NCI-H2081 treated with DMSO at 0.1 percent for 48 hours (cell line): ENCODE results near the gene TMEM232.
"Not testable (repeated sequence)": the region's sequence is repeated elsewhere in the genome, so short reads cannot be mapped to it uniquely, and the experiment has no call there.

ENCODE experiments used
- DNase-seq: peaks from one replicate; lab custom pipeline; 2025; lab: John Stamatoyannopoulos, UW

TMEM232 gene

DNA sequence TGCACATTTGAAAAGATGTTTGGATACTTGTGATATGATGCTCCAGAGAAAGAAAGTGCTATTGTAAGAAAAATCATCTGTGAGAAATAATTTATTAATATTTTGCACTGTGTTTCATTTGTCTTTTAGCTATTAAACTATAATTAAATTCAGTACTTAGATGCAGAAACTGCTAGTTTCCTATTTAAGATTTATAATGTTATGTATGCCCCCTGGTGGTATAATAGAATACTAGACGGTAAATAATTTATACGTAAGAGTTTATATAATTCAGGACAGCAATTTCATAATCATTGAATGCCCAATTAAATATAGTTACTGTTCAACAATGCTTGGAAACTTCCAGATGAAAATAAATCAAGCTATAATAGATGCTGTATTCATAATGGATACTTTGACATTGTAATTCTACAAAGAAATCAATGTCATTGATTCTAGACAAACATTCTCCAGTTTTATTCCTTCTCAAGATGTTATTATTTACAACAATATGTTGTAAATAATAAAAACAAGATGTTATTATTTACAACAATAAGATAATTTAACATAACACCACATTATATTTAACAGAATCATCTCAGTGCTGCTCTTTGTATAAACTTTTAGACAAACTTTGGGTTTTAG is 101.0 kb downstream of the TMEM232 start:
- DNase-seq = no peak

DNA sequence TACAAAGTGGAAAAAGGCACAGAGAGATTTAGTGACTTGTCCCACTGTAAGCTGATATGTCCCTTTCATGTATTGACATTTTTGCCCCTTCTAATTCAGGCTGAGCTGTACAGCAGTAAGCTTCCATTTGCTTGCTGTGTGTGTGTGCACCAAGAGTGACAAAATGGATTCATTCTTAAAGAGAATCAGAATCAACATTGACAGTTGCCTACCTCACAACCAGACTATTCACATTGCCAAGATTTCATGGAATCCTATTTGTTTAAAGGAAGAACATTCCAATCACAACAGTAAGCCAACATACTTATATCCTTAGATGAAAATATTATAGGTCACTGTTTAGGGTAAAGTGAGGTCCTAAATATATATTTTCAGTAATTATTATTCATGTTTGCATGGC is 102.6 kb downstream of the TMEM232 start:
- DNase-seq = no peak

DNA sequence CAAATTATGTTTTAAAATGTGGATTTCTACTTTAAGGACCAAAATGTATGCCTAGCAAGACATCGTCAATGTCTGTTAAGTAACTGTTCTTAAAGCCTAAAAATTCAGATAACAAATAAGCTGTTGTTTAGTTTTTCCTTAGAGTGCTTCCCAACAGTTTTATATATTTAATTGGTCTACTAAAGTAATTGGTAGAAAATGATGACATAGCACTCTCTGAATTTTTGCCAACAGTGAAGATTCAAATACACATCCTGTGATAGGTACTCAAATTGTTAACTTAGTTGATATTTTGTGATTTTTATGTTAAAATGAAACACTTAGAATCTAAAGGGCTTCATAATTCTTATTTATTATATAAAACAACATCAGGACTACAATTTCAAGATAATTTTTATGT is 107.5 kb downstream of the TMEM232 start:
- DNase-seq = no peak

DNA sequence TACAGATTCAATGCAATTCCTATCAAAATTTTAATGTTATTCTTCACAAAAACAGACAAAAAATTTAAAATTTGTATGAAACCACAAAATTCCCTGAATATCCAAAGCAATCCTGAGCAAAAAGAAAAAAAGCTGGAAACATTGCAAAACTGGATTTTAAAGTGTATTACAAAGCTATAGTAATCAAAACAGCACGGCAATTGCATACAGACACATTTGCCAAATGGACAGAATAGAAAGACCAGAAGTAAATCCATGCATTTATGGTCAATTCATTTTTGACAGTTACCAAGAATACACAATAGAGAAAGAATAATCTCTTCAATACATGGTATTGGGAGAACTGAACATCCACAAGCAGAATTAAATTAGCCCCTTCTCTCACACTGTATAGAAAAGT is 110.5 kb downstream of the TMEM232 start:
- DNase-seq = no peak

DNA sequence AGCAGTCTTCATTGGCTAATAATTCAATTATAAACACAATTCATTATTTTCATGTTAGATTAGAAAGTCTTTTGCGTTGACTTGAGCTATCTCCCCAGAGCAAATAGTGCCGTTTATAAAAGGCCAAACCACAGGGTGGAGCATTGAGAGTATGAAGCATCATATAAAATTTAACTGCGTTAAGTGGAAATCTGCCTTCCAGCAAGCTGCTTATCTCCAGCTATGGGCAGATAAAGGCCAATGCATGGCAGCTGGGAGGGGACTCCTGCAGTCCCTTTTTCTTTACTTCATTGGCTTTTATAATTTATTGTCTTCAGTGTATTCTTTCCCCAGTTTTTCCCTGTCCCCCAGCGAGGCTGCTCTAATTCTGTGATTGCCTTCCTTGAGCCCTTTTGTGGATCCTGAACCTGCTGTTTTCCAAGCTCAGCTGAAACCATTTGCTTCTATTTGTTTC is 113.7 kb downstream of the TMEM232 start:
- DNase-seq = no peak

DNA sequence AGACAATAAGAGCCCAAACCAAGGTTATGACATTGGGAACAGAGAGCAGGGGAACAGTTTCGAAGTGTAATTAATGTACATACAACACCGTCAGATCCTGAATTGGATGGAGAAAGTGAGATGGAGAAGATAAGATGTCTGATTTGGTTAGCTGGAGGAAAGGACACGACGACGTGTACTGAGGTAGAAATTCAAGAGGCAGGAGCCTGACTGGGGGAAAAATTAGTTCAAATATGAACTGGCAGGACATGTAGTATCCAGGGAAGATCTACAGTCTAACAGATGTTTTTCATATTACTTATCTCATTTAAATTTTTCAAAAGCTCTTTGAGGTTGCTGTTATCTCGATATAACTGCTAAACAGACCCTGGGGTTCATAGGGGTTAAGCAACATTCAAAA is 114.7 kb downstream of the TMEM232 start:
- no peak for DNase-seq

DNA sequence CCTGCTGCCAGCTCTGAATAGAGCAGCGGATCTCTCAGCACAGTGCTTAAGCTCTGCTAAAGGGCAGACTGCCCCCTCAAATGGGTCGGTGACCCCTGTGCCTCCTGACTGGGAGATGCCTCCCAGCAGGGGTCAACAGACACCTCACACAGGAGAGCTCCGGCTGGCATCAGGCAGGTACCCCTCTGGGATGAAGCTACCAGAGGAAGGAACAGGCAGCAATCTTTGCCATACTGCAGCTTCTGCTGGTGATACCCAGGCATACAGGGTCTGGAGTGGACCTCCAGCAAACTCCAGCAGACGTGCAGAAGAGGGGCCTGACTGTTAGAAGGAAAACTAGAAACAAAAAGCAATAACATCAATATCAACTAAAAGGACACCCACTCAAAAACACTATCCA is 131.6 kb downstream of the TMEM232 start:
- DNase-seq = no peak

DNA sequence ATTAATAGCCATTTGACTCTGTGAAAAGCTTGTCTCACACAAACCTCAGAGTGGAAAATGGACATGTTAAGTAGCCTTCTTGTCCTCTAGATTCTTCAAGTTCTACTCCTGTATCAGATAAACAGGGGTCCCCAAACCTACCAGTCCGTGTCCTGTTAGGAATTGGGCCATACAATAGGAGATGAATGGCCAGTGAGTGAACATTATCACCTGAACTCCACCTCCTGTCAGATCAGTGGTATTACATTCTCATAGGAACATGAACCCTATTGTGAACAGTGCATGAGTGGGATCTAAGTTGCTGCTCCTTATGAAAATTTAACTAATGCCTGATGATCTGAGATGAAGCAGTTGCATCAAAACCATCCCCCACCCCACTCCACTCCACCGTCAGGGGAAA is 136.3 kb downstream of the TMEM232 start:
- no peak for DNase-seq

DNA sequence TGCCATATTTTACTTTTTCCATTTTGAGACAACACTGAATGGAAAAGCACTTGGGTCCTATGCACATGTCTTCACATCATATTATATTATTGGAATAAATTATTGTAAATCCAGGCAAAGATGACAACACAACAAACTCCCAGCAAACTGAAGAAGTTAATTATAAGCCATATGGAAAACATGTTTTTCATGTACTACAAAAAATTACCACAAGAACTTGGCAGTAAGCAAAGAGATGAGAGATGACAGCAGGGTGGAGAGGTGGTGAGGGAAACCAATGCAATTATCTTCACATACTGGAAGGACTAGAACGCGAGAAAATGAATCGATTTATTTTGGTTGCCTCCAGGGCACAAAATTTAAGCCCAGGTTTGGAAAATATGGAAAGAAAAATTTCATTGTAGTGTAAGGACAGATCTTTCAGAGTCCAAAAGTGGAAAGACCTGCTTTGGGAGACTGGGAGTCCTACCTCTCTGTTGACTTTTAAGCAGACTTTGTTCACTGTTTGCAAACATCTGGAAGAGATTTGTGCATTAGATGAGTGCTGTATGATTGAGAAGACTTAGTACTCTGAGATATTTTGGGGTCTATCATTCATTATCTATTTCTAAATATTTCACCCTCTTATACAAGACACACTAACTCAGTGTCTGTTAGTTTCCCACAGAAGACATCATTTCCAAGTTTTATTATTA is 138.0 kb downstream of the TMEM232 start:
- DNase-seq = no peak

DNA sequence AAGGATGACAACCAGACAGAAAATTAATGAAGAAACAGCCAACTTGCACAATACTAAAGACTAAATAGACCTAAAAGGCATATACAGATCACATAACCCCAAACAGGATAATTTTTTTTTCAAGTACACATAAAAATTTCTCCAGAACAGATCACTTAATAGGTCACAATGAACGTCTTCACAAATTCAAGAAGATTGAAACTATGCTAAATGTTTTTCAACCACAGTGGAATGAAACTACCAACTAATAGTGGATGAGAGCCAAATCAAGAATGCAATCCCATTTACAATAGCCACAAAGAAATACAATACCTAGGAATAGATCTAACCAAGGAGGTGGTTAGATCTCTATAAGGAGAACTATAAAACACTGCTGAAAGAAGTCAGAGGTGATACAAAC is 145.8 kb downstream of the TMEM232 start:
- no peak for DNase-seq

DNA sequence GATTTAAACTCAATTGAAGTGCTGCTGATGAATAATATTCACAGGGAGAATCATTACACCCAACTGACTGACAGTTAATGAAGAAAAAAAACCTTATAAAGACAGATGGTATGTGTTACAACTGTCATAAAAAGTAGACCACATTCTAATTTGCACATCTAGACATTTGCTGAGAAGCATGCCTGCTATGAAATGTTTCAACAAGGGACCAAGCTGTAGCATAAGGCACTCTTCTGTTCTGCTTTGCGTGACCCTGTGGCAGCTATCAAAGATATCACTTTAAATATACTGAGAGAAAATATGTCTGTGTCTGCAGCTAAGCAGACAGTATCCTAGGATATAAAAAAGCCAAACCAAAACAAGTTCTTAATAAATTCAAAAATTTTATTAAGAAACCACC is 153.7 kb downstream of the TMEM232 start:
- DNase-seq = no peak

DNA sequence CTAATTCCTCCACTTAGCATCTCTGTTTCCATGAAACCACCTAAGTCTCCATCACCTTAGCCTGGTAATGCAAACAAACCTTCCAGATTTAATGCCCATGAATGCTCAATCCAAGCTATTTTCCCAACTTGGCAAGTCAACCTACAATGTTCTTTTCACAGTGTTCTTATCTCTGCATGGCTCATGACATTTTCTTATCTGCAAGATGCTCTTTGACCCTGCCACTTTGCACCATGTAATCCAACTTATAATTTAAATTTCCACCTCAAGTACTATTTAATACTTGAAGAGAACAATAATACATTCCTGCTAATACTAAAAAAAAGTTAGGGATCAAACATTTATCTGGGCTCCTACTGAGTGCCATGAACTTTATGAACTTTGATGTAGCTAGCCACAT is 164.3 kb downstream of the TMEM232 start:
- DNase-seq = no peak

DNA sequence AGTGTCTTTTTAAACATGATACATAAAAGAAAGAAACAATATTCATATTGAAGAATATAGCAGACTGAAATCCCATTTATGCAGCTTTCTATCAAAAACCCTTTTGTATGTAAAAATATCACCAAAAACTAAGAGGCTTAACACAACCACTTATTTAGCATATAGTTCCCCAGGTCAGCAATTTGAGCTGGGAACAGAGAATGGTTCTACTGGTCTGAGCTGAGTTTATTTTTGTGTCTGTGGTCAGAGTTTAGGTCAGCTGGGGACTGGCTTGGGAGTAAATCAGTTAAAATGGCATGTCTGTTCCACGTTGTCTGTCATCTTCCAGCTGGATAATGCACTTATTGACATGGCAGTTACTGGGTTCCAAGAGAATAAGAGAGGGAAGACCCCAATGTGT is 165.0 kb downstream of the TMEM232 start:
- no peak for DNase-seq

DNA sequence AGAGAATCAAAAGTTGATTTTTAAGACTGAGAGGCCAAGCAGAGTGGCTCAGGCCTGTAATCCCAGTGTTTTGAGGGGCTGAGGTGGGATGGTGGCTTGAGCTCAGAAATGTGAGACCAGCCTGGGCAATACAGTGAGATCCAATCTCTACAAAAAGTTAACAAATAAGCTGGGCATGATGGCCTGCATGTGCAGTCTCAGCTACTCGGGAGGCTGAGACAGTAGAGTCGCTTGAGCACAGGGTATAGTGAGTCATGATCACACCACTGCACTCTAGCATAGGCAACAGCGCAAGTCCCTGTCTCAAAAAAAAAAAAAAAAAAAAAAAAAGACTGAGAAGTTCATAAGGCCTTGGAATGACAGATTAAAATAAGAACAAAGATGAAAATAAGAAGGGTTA is 177.2 kb downstream of the TMEM232 start:
- no peak for DNase-seq

DNA sequence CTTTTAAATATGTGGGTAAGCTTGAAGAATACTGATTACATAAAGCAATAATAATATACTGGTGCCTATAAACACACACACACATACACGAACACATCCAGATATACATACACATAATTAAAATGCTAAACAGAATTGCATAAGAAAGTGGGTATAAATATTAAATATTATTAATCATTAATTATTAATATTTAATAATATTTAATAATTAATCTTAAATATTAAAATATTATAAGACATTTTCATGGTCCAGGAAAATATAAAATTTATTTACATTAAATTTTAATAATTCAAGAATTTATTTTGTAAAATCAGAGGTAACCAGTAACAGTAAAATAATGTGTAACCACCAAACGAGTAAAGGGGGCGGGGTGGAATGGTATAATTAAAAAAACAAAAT is 178.3 kb downstream of the TMEM232 start:
- no peak for DNase-seq

DNA sequence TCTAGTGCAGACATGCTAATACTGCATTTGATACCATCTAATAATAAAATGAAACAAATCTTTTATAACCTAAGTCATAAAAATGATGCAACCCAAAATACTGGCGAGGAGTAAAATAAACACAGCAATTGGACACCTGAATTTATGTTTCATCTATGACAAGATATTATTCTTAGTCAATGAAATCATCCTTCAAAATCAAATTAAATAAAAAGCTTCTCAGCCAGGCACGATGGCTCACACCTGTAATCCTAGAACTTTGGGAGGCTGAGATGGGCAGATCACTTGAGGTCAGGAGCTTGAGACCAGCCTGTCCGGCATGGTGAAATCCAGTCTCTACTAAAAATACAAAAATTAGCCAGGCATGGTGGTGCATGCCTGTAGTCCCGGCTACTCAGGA is 179.0 kb downstream of the TMEM232 start:
- no peak for DNase-seq

DNA sequence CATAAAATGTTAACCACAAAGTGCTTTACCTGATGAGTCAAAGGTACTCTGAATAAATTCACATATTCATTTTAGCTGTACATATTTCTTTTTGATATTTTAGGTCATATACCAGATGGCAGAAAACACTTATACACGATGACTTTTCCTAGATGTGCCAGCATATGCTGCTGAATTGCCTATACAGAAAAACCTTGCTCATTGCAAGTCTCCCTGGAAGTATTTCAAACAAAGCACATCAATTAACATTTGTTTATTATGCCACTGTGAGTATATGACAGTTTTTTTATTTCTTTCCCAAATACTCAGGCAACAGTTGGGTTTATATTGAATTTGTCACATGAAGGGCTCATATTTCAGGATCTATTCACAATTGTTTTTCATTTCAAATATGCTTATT is 180.8 kb downstream of the TMEM232 start:
- no peak for DNase-seq

DNA sequence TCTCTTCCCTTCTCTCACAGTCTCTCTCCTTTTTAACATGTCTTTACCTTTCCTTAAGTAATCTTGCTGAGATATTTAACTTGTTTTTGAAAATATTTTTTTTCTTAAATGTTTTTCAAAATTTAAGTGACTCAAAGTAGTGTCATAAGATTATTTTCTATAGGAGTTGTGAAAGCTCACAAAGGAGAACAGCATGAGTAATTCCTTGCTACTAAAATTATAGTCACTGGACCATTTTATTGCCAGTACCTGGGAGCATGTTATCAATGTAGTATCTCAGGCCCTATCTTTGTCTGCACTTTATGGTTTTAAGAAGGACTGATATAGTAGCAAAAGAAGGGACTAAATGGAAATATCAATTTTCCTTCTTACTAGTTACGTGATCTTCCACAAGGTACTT is 181.9 kb downstream of the TMEM232 start:
- no peak for DNase-seq

DNA sequence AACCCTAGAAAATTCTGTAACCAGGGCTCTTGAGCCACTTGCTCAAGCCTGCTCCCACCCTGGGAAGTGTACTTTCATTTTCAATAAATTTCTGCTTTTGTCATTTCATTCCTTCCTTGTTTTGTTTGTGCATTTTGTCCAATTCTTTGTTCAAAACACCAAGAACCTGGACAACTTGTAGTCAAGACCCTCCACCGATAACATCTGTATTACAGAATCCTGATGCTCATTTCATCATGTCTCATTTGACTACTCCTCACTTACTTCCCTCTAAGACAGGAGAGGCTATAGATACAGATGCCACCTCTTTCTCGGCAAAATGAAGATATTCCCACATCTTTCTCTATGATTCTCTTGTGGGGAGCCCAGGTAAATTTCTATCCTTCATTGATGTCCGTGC is 183.5 kb downstream of the TMEM232 start:
- DNase-seq = no peak

DNA sequence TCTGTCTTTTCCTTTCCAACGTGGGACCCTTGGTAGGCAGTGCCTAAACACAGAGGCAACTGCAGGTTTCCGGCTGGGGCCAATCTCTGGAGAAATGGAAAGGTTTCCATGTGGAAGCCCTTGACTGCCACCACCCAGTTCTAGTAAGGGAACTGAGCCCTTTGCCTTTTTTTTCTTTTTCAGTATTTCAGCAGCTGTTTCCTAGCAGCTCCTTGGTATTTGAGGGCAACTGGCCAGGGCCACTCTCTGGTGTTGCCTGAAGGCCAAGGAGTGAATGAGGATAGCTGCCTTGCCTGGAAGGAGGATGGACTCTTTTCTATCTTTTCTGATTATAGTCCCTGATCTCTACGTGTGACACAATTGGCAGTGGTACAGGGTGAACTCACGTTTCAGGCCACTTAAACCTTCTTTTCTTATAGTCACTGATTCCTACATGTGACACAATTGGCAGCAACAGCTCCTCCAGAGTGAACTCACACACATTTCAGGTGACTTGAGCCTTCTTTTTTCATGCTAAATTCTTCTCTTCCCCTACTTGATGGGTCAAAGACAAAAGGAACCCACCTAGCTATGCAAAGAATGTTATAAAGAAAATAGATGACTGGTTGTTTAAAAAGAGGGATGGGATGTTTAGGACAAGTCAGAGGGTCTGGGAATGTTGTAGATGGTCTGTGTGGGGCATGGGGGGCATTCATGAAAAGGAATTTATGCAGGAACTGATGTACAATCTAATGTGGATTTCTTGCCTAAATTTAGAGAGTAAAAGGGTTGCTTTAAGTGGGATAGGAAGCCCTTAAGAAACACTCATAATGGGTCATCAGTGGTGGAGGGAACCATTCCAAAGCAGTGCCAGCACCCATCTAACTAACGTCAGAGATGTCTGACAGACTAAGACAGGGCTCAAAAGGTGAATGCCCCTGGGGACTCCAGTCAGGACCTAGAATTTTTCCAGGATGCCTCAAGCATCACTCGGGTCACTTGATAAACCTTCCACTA is 190.1 kb downstream of the TMEM232 start:
- DNase-seq = no peak

DNA sequence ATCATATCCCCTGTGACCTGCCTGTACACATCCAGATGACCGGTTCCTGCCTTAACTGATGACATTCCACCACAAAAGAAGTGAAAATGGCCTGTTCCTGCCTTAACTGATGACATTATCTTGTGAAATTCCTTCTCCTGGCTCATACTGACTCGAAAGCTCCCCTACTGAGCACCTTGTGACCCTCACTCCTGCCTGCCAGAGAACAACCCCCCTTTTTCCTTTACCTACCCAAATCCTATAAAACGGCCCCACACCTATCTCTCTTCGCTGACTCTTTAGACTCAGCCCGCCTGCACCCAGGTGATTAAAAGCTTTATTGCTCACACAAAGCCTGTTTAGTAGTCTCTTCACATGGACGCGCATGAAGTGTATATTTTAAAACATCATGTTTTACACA is 191.3 kb downstream of the TMEM232 start:
- not testable (repeated sequence) for DNase-seq

DNA sequence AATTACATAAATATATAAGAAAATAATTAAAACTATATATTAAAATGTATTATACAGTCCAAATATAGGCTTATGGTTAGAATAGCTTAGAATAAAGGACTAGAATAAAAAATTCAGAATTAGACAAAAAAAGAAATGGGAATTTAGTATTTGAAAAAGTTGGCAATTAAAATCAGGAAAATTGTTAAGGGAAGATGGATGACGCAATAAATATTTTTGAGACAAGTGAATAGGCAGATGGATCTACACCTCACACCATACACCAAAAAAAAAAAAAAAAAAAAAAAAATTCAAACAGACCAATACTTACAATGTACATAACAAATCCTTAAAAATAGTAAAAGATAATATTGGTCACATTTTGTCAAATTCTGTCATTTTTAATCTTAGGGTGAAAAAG is 200.7 kb downstream of the TMEM232 start:
- DNase-seq = no peak

DNA sequence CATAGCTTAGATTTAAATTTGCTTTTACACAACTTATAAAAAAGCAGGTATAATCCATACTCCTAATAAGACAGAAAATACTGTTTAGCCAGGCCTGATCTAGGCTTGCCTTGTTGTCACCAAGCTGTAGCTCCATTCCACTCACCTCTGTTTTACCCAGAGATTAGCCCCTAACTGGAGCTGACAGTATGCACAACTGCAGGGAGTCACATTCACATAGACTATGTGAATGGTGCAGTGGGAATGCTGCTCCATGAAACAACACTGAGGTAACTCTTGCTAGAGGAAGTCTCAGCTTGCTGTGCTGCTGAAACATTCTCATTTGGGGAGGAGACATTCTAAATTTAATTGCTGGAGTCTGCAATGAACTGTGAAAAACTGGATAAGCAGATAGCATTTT is 209.1 kb downstream of the TMEM232 start:
- DNase-seq = no peak
